HG03135 (cell line): ENCODE measurements around the gene DIO1.
"Not testable (repeated sequence)": the region's sequence is repeated elsewhere in the genome, so short reads cannot be mapped to it uniquely, and the experiment has no call there.

Experiments
- ATAC-seq: cut with Tn5 transposase; IDR thresholded peaks from one replicate; pipeline ENCODE4 v1.9.1; 2021; ENCODE audit warnings: mild to moderate bottlenecking, moderate library complexity; ENCODE audit not compliant: unreplicated experiment

Gene DIO1

DNA sequence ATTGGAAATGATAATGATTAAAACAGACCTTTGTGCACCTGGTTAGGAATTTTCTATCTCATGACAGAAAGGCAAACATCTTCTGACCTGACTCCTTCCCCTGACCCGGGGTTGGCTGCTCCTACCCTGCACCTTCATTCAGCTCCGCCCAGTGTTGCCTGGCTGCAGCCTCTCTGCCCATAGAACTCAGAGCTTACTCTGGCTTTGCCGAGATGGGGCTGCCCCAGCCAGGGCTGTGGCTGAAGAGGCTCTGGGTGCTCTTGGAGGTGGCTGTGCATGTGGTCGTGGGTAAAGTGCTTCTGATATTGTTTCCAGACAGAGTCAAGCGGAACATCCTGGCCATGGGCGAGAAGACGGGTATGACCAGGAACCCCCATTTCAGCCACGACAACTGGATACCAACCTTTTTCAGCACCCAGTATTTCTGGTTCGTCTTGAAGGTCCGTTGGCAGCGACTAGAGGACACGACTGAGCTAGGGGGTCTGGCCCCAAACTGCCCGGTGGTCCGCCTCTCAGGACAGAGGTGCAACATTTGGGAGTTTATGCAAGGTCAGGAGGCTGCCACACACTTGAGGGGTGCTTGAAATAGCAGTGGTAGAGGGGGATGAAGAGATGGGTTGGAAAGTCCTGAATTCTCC lies at the start of gene DIO1:
Gene DIO1 (plus strand): TSS at position 189 of the 638 bp plus-strand sequence. CDS start 24 bp downstream, at position 213.
- ATAC-seq = no peak

DNA sequence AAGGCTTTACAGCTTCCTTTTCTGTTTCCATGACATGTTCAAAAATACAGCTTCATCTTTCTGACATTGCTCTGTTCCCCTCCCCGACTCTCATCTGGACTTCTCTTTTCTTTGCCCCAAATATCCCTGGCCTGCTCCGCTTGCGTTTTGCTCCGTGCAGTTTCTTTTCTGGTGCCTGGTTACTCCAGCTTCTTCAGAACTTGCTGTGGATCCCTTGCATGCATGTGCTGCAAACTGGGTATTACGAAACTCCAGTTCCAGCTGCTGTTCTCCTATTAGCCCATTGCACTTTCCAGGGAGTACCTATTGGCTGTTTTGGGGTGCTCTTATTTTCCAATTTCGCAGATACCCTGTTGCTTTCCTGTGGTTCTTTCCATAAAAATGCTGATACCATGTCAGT lies 46.0 kb upstream of the DIO1 start:
- ATAC-seq = no peak

DNA sequence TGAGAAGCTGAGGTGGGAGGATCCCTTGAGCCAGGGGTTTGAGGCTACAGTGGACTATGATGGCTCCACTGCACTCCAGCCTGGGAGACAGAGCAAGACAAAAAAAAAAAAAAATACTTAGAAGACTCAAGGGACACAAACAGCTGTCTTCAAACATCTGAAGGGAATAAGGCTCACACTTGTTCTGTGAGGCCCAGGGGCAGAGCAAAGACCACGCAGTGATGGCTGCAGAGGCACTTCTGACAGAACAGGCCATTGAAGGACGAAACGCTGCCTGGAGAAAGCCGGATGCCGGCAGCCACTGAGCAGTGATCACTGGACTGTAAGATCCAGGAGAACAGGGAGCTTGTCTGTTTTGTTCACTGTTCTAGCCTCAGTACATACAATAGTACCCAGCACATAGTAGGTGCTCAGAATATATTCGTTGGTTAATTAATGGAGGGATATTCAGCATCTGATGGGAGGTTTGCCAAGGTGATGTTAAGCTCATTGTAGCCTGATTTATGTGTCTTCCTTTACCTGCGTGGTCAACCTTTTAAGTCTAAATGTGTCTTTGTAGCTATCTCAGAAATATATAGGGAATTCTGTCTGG lies 43.8 kb upstream of the DIO1 start:
- ATAC-seq = no peak

DNA sequence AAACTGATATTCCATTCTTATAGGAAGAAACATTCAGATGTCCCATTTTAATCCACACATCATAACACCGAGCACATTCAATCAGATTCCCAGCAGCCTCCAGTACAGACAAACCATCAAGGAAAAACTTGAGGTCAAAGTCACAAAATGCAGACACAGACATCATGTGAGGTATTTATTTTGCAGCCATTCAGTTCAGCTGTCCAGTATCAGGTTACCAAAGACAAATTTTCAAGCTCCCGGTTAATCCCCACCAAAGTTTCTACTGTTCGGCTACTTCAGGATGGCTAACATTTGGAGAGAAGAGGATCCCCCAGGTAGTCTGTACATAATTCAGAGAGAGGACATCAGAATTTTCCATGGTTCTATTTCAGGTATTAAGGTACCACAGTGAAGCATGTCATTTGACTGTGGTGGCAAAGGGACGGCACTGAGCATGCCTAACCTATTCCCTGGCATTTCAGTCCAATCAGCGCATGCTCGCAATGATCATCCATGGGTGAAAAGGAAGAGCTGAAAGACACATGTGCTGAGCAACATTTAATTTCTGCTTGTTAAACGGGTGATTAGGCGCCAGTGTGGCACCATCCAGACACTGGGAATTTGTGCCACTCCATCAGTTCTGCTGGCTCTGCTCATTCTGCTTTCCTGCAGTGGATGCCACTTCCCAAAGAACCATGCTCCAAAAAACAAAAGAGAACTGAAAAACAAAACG lies 42.3 kb upstream of the DIO1 start:
- ATAC-seq = no peak

DNA sequence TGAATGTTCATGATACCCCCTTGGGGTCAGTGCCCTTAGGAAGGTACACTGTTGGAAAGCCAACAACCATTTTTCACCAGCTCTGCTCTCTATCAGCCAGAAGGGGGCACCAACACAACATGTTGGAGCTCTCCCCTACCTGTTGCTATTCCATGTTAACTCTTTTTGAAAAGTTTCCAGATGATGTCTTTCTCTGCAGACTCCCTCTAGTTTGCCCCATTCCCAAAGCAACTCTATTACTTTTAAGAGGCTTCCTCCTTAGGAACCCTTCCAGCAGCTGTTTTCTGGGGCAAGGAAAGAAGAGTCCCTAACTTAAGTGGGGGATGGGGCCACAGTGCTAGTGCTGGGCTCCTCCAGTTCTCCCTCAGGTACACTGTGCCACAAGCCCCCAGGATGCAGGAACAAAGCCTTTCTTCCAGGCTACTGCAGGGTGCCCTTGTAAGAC lies 33.0 kb upstream of the DIO1 start:
- no peak for ATAC-seq

DNA sequence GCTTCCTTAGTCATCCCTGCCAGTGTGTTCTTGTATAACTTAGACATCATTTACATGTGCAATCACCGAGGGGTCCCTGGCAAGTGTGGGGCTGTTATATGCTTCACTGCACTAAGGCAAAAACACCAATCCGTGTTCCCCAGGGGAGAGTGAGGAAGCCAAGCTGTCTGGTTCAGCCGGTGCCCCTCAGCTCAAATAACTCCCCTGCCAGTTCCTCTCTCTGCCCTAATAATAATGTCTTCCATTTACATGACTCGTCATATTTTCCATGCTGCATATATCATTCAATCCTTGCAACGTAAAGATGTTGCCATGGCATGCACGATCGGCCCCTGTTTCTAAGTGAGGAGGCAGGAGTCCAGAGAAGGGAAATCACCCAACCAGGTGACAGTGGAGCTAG lies 31.5 kb upstream of the DIO1 start:
- ATAC-seq = no peak

DNA sequence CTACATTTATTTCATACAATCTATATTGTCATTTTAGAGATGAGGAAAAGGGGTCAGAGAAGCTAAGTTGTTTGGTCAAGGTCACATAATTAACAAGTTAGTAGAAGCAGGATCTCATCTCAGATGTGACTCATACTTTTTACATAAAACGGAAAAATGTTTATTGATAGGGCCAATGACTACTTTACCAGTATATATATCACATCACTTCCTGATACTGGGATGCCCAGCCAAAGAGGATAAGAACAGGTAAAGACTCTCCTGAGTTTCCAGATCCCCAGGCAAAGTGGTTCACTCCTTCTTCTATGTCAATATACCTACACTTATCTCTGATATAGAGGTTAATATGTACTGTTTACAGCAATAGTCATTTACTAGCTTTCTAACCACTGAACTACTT lies 25.4 kb upstream of the DIO1 start:
- no peak for ATAC-seq

DNA sequence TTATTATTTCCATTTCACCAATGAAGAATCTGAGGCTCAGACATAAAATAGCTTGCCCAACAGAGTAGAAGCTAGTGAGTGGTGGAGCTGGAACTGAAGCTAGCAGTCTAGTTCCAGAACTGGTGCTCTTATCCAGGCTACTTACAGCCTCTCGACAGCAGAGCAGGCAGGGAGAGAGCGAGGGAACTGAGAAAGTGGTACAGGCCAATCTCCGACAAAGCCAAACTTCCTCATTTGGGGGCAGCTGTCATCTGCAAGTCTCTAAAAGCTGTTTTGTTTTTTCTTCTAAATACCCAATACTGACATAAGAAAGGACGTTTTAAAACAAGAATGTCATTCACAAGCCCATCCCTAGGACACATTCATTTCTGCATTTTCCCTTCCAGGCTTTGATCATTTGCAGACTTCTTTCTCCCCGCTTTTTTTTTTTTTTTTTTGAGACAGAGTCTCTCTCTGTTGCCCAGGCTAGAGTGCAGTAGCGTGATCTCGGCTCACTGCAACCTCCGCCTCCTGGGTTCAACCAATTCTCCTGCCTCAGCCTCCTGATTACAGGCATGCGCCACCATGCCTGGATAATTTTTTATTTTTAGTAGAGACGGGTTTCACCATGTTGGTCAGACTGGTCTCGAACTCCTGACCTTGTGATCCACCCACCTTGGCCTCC lies 24.4 kb upstream of the DIO1 start:
- no peak for ATAC-seq

DNA sequence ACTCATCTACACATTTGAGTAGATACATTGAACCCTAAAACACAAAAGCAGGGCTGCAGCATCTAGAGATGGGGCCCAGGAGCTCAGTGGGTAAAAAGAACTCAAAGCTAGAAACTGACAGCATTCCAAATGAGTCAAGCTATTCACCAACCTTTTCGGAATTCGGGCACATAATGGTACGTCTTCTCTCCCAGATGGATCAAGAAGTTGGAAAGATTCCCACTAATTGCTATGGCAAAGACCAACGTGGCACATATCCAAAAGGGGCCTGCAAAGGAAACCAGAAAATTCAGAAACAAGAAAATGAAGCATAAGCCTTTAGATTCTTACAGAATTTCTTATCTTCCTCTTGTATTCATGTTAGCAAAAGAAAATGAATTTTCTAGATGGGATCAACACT lies 22.8 kb upstream of the DIO1 start:
- no peak for ATAC-seq

DNA sequence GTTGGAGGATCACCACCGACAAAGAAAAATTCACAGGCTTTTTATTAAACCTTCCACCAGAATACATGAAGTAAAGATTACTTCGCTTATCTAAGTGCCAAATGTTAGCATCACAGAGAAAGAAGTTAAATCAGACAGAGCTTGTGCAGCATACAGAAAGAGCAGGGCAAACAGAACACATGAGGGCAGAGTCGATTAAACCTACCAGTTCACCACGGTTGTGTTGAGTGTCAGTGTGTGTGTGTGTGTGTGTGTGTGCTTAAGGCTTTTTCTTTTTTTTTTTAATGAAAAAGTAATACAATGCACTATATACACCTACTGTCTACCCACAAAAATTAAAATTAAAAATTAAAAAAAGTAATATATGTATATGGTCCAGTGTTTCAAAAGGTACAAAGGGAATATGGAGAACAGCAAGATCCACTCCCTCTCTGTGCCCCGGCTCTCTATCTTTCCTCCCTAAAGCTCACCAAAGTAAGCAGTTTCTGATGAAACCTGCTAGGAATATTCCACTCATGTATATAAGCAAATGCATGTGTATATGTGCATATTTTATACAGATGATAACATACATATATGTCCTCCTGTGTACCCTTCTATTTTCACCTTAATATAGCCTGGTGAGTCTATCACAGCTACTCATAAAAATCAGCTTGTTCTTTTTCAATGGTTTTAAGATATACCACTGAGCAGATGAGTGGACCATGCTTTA lies 22.1 kb upstream of the DIO1 start:
- ATAC-seq = no peak

DNA sequence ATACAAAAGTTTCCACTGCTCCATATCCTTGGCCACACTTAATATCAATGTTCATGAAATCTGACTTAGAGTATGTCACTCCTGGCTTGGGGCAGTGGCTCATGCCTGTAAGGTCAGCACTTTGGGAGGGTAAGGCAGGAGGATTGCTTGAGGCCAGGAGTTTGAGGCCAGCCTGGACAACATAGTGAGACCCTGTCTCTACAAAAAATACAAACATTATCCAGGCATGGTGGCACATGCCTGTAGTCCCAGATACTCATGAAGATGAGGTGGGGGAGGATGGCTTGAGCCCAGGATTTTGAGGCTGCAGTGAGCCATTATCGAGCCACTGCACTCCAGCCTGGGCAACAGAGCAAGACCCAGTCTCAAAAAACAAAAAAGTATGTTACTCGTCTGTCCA lies 18.8 kb upstream of the DIO1 start:
- ATAC-seq = not testable (repeated sequence)

DNA sequence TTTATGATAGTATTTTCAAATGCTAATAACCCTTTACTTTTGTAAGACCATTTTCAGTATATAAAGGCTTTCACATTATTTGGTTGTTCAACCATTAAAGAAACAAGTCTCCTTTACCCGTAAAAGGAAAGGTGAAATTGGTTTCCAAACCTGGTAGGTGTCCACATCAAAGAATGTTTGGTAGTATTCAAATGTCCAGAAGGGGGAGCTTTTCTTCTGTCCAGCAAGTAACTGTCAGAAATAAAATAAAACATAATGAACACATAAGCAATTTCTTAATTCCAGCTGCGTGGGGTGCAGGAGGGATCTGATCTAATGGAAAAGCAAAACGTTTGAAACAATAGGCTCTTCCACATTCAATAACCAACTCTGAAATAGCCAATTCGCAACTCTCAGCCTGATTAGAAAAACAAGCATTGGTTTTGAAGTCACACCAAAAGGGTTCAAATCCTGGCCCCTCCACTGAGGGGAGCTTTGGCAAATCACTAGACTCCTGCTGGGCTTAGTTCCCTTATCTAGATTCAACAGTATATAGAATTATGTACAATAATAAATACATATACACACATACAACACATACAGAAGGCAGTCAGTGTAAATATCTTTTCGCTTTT lies 15.4 kb upstream of the DIO1 start:
- ATAC-seq = no peak

DNA sequence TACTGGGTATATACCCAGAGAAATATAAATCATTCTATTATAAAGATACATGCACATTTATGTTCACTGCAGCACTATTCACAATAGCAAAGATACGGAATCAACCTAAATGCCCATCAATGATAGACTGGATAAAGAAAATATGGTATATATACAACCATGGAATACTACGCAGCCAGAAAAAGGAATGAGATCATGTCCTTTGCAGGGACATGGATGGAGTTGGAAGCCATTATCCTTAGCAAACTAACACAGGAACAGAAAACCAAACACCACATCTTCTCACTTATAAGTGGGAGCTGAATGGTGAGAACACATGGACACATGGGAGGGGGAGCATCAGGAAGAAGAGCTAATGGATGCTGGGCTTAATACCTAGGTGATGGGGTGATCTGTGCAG lies 12.1 kb upstream of the DIO1 start:
- ATAC-seq = not testable (repeated sequence)

DNA sequence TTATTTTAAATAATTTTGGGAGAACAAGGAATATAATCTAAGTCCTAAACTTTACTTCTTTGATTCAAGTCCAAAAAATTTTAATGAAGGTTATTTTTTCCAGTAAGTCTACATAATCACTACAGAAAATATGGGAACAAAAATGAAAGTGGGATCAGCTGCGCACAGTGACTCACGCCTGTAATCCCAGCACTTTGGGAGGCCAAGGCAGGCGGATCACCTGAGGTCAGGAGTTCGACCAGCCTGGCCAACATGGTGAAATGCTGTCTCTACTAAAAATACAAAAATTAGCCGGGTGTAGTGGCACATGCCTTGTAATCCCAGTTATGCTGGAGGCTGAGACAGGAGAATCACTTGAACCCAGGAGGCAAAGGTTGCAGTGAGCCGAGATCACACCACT lies 10.4 kb upstream of the DIO1 start:
- not testable (repeated sequence) for ATAC-seq

DNA sequence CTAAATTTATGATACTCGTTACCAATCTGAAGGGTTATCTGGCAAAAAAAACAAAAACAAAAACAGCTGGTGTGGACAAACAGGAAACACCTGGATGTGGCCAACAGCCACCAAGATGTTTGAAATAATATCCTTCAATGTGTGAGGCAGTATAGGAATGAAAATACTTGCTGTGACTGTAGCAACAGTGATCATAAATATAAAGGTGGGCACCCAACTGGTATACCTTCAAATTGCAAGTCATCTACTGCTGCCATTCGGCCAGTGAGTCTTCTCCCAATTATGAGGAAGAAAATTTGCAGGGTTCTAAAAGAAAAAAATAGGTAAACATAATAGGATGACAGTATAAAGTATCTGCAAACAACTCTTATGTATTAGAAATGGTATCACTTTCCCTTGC lies 5.3 kb upstream of the DIO1 start:
- no peak for ATAC-seq

DNA sequence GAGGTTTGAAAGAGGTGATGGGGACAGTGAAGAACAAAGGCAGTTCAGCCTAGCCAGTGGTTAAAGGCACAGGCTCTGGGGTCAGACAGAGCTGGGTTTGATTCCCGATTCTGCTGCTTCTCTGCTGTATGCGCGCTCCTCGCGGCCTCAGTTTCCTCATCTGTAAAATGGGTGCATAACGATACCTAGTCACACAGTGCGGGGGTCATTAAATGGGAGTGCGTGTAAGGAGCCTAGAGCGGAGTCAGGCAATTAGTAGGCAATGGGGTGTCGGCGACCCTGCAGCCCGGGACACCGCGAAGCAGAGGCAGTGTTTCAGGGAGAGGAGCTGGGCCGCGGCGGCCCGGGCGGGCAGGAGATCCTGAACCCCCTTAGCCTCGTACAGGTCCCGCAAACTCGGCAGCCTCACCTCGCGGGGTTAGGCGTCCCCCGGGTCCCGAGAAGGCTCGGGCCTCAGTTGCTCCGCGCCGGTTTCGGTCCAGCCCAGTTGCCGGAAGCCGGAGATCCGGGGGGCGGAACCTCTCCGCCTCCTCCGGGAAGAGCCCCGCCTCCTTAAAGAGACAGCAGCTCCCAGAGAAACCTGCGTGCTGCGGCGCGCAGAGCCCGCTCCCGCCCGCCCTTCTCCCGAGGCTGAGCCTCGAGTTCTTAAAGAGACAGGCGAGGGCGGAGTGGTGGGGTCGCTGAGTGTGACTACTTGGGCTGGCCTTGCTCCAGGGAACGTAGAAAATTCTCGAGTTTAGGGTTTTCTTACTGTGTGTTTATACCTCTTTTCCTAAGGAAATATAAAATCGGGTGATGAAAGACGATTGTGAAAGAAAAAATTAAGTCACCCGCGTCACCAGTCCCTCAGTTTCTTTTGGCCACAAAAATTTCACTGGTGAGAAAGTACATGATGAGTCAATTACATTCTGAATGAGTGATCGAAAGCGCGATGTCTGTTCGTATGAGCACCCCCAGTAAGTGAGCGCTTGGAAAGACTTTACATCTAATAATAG lies 4.4 kb upstream of the DIO1 start, which contains the start of gene YIPF1:
Gene YIPF1 (minus strand): TSS at position 494 of the 995 bp plus-strand sequence. CDS start 860 bp downstream, outside the sequence.
- ATAC-seq = peak; percentile 91

DNA sequence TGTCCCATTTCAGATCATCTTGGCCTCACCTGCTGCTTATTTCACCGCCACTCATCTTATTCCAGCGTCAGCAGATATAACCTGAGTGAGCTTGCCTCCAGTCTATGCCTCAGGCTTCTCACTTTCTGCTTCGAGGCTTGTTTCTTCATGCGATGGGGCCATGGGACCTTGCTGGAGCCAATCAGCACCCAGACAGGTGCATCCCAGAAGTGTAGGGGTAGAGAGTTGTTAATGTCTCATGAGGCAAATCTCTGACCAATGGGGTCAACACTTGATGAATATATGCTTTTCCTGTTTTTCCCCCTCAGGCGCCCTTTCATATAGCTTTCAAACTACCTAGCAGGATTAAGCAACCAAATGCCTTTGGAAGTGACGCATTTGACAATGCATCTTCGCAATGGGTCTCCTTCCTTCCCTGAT lies 3.5 kb upstream of the DIO1 start:
- no peak for ATAC-seq

DNA sequence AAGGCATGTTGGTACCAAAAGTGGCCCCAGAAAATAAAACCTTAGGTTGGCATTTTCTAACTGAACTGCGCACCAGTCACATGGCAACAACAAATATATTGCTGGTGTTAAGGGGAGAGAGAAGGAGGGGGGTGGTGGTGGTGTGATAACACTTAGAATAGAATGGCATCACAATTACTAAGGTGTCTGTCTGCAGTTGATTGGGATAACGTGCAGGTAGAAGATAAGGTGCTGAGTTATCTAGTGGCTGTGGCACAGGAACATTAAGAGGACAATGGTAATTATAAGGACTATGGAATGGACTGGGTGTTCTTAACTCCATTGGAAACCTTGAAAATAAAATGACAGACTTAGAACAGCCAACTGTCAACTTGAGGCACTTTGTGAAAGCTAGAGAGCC lies 3.0 kb upstream of the DIO1 start:
- ATAC-seq = no peak

DNA sequence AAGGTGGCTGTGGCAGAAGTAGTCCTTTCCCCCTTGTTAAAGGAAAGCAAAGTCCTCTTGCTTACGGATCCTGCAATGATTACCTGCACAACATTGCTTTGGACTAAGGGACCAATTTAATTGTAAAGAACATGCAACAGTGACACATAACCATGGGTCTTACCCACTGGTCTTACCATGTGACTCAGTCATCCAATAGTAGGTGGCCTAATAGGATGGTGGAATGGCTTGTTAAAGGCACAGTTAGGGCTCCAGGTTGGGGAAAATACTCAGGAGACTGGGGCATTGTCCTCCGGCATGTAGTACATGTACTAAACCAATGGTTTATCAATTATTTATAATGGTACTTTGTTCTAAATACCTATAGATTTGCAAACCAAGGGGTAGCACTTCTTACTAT lies 2.3 kb upstream of the DIO1 start:
- no peak for ATAC-seq
